ENCODE results near the gene NFYC. TPM values are rescaled to one million over a fixed set of nuclear protein-coding genes. Genes with fewer than 3 reads are reported as not detected.

Gene NFYC
- total and polyA plus RNA-seq, 2 of the 8 experiments (the other 6 are each of a cell fraction or from before 2014, with no cell fraction given) = 54.1 to 124 TPM

GRCh38 chr1:40742363-40743061, 51.0 kb downstream of the NFYC start:
- Histone ChIP-seq H2AK5ac (ENCODE audit: low read depth, low read length) (no peak overlapping the region), H2BK12ac (ENCODE audit: low read depth, low read length) (no peak overlapping the region), H3K23ac (ENCODE audit: insufficient read length) (no peak overlapping the region), H3K9me3 (ENCODE audit: insufficient read depth in 2 of 2, low read depth in 1 of 2, low read length in 1 of 2) (no peaks in the 10 kb centered on the region), H3K27ac (ENCODE audit: low read depth, low read length) (no peak overlapping the region), H3K4me2 (ENCODE audit: insufficient read depth in 1 of 2, low read depth in 2 of 2, low read length in 2 of 2) (no peak overlapping the region), H3K79me2 (ENCODE audit: control insufficient read depth in 1 of 2, insufficient read depth in 2 of 2, low read length in 2 of 2) (peaks cover 0 to 12% of the 10 kb centered on the region in 2 experiments; a peak in 1 of 4 replicates), H3K4me1 (replicated peaks in 1 of 4; ENCODE audit: control insufficient read depth in 3 of 4, insufficient read depth in 4 of 4, low read length in 3 of 4) (no peaks in the 10 kb centered on the region), H3K14ac (ENCODE audit: insufficient read length) (no peak overlapping the region), H3K23me2 (ENCODE audit: low read depth, low read length) (no peaks in the 10 kb centered on the region), H3K4me3 (ENCODE audit: extremely low read depth in 1 of 4, insufficient read depth in 2 of 4, low read depth in 3 of 4, low read length in 4 of 4) (no peak overlapping the region), H2BK120ac (replicated peaks; ENCODE audit: low read depth, low read length) (no peak overlapping the region), H3K9ac (replicated peaks in 1 of 4; ENCODE audit: extremely low read depth in 1 of 4, low read depth in 3 of 4, low read length in 3 of 4) (no peak overlapping the region), H4K8ac (ENCODE audit: extremely low read depth, insufficient read depth, low read length) (no peak overlapping the region), H3K27me3 (replicated peaks in 1 of 4; ENCODE audit: control insufficient read depth in 3 of 4, extremely low read depth in 1 of 4, insufficient read depth in 3 of 4, low read length in 3 of 4) (no peaks in the 10 kb centered on the region), H4K20me1 (replicated peaks in 1 of 2; ENCODE audit: control insufficient read depth in 1 of 2, insufficient read depth in 2 of 2, low read length in 2 of 2) (peaks cover 5 to 6% of the 10 kb centered on the region in 2 experiments), H2BK15ac (ENCODE audit: low read length) (no peak overlapping the region), H3K36me3 (ENCODE audit: control insufficient read depth in 2 of 4, insufficient read depth in 4 of 4, low read length in 3 of 4) (peaks cover 0 to 54% (median 19%) of the 10 kb centered on the region in 4 experiments; a peak in 6 of 8 replicates), H3K18ac (ENCODE audit: extremely low read depth, low read length) (no peak overlapping the region), H3K4ac (replicated peaks; ENCODE audit: insufficient read length, low read depth, low read length) (no peak overlapping the region), H2BK5ac (ENCODE audit: low read depth, low read length) (no peak overlapping the region), H3K79me1 (ENCODE audit: low read depth, low read length) (peaks cover 7% of the 10 kb centered on the region; the same call in 1 of the 2 replicates), H3K56ac (replicated peaks; ENCODE audit: insufficient read length, low read depth, low read length) (no peak overlapping the region), H4K91ac (replicated peaks; ENCODE audit: insufficient read length, low read length) (no peak overlapping the region), H4K5ac (ENCODE audit: insufficient read length, low read depth, low read length) (no peak overlapping the region), H2BK20ac (ENCODE audit: low read length) (no peak overlapping the region), H2AFZ (ENCODE audit: low read length) (no peak overlapping the region)
- TF ChIP-seq SP1 (IDR thresholded peaks at IDR 0.05; ENCODE audit: low read depth, low read length) = no peak
- DNase-seq (ENCODE audit: low read depth in 1 of 2, low spot score in 2 of 2) = no peak
- no peak for FAIRE-seq
- ChIA-PET CTCF (ENCODE audit: partially characterized antibody) (interaction anchor here (1.0 kb wide), 1 partner anchor 22 kb away, joined by 3 read pairs; no protein-coding TSS in a partner anchor), POLR2A (ENCODE audit: partially characterized antibody) (interaction anchor here (1.3 kb wide), 1 partner anchor 80 kb away, joined by 3 read pairs; no protein-coding TSS in a partner anchor)
- WGBS, 2 experiments (ENCODE audit: extremely low coverage in 1 of 2, insufficient coverage in 1 of 2, insufficient read length in 1 of 2, insufficient replicate concordance in 2 of 2, low coverage in 1 of 2, low lambda C conversion rate in 2 of 2, missing lambda C conversion rate in 1 of 2) = 96% methylated on average over 3 of the region's 3 CpGs; no CpG with 5 or more reads in 1 of the 2 experiments
